ENCODE measurements around the gene UBASH3A.

DNA sequence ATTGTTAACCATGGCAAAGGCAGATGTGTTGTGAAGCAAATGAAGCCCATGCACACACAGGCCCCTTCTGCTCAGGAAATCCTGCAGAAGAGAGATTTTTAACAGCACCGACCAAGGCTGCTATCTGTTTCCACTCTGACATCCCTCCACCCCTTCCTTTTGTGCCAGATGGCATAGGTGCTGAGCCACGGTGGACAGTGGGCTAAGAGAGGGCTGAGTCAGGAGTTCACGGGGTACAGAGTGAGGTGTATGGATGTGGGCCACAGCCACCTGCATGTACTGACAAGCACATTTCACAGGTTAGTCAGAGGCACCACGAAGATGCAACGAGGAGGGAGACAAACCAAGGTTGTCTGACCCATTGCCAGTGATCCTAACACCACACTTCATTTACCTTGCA is 82.8 kb downstream of the UBASH3A start:
- TF ChIP-seq, protein P1, sequence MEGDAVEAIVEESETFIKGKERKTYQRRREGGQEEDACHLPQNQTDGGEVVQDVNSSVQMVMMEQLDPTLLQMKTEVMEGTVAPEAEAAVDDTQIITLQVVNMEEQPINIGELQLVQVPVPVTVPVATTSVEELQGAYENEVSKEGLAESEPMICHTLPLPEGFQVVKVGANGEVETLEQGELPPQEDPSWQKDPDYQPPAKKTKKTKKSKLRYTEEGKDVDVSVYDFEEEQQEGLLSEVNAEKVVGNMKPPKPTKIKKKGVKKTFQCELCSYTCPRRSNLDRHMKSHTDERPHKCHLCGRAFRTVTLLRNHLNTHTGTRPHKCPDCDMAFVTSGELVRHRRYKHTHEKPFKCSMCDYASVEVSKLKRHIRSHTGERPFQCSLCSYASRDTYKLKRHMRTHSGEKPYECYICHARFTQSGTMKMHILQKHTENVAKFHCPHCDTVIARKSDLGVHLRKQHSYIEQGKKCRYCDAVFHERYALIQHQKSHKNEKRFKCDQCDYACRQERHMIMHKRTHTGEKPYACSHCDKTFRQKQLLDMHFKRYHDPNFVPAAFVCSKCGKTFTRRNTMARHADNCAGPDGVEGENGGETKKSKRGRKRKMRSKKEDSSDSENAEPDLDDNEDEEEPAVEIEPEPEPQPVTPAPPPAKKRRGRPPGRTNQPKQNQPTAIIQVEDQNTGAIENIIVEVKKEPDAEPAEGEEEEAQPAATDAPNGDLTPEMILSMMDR (IDR thresholded peaks at IDR 0.05): no peak
- no peak for TF ChIP-seq POLR2A (IDR thresholded peaks at IDR 0.05)
